ENCODE measurements around the gene ARHGAP1.

Gene ARHGAP1

DNA sequence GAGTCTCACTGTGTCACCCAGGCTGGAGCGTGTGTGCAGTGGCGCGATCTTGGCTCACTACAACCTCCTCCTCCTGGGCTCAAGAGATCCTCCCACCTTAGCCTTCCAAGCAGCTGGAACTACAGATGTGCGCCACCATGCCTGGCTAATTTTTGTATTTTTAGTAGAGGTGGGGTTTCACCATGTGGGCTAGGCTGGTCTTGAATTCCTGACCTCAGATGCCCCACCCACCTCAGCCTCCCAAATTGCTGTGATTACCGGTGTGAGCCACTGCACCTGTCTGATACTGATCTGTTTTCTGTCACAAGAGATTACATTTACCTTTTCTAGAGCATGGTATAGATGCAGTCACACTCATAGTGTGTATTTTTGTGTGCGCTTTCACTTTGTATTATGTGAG, 71.5 kb downstream of the ARHGAP1 start:
- H3K4me1 ChIP-seq (ENCODE audit: control insufficient read depth, insufficient read depth, low read length), result no peaks in the 10 kb centered on the region
- H3K9me3 ChIP-seq (replicated peaks; ENCODE audit: low read length), result no peaks in the 10 kb centered on the region
- no peak overlapping the region for H3K4me2 ChIP-seq (ENCODE audit: low read length)
- H3K9ac ChIP-seq (ENCODE audit: low read depth, low read length), result no peak overlapping the region
- H3K4me3 ChIP-seq (ENCODE audit: low read length), result no peak overlapping the region
- no peaks in the 10 kb centered on the region for H3K27me3 ChIP-seq (ENCODE audit: control insufficient read depth, insufficient read depth, low read length)
- H3K36me3 ChIP-seq (ENCODE audit: insufficient read depth, low read length), result peaks cover 28% of the 10 kb centered on the region

Data from skeletal muscle satellite cell (primary cell).